Gastroesophageal sphincter (tissue), 4 donors: ENCODE data around the gene RAP2B. TPM values are rescaled to one million over a fixed set of nuclear protein-coding genes. Genes with fewer than 3 reads are reported as not detected.

ENCODE experiments used
- ATAC-seq: fragments of 150-250 bp; one replicate; pipeline ENCODE4 v1.9.1; 2016; ENCODE audit warnings: mild to moderate bottlenecking, moderate library complexity
- H3K27ac ChIP-seq, 4 donors: fragments of 200-600 bp; sonication (generic) in 3 of 4; 1 replicate in 3 of 4; 2 replicates in 1 of 4; pipeline ENCODE4 v1.5.1; 2016 to 2019
- H3K27me3 ChIP-seq: fragments of 200-600 bp; sonication (generic); one replicate; pipeline ENCODE4 v1.5.1; 2019
- H3K36me3 ChIP-seq, 2 donors: fragments of 200-600 bp; sonication (generic); one replicate each; pipeline ENCODE4 v1.5.1; 2019; ENCODE audit warnings: control low read depth in 1 of 2
- H3K4me1 ChIP-seq, 3 donors: fragments of 200-600 bp; sonication (generic); 1 replicate in 2 of 3; 2 replicates in 1 of 3; pipeline ENCODE4 v1.5.1; 2016 to 2019; ENCODE audit warnings: control low read depth in 2 of 3
- H3K4me3 ChIP-seq, 2 donors: fragments of 200-600 bp; sonication (generic); one replicate each; pipeline ENCODE4 v1.5.1; 2019; ENCODE audit warnings: mild to moderate bottlenecking in 1 of 2, moderate library complexity in 1 of 2
- H3K9me3 ChIP-seq, 3 donors: fragments of 200-600 bp; sonication (generic); one replicate each; pipeline ENCODE4 v1.5.1; 2017 to 2019; ENCODE audit warnings: control low read depth in 2 of 3
- CTCF ChIP-seq, 4 experiments: fragments of 200-600 bp in 2 of 4; fragments of 450-650 bp in 2 of 4; sonication (generic) in 1 of 4; IDR thresholded peaks; one replicate each; pipeline ENCODE4 v1.5.1; 2017 to 2019; ENCODE audit warnings: antibody characterized with exemption in 4 of 4, mild to moderate bottlenecking in 2 of 4, moderate library complexity in 2 of 4
- EP300 ChIP-seq: sonication (generic); formaldehyde crosslinking; IDR thresholded peaks from one replicate; pipeline ENCODE4 v1.6.1; 2017; ENCODE audit warnings: antibody characterized with exemption, mild to moderate bottlenecking
- POLR2A ChIP-seq, 2 donors: fragments of 450-650 bp; IDR thresholded peaks; one replicate each; pipeline ENCODE4 v1.6.1; 2017; ENCODE audit warnings: antibody characterized with exemption in 2 of 2, mild to moderate bottlenecking in 2 of 2, moderate library complexity in 1 of 2
- POLR2AphosphoS5 ChIP-seq: sonication (generic); formaldehyde crosslinking; IDR thresholded peaks from one replicate; pipeline ENCODE4 v1.6.1; 2017; ENCODE audit warnings: antibody characterized with exemption
- WGBS, 2 donors: methylation state at CpG; one replicate each; pipeline ENCODE4 v1.1.5; 2018; ENCODE audit warnings: low coverage in 1 of 2; 5-methylcytosine and 5-hydroxymethylcytosine counted together
- total RNA-seq, 4 donors: library from RNA; depleted of rRNA; stranded (reverse); fragments of >200 nt; gene quantifications; one replicate each; pipeline ENCODE4 v1.1.0, GENCODE V29; 2016

Gene RAP2B
- total RNA-seq, 4 donors from 2014 or later = 11.5 to 14.7 (median 13.5) TPM

- H3K27ac ChIP-seq = no peak overlapping the region
- 77 to 79% methylated on average over 2 to 5 of the region's 6 CpGs for WGBS, 2 donors
- H3K4me1 ChIP-seq = no peaks in the 10 kb centered on the region
- TF ChIP-seq POLR2A (IDR thresholded peaks at IDR 0.05) = no peak
- no peak for TF ChIP-seq EP300
- TF ChIP-seq CTCF (IDR thresholded peaks at IDR 0.05) = no peak
- no peak for TF ChIP-seq POLR2AphosphoS5
- H3K27me3 ChIP-seq = no peaks in the 10 kb centered on the region
- H3K36me3 ChIP-seq = peaks cover 0 to 7% of the 10 kb centered on the region in 2 donors
- no peak overlapping the region for H3K4me3 ChIP-seq
- H3K9me3 ChIP-seq = no peaks in the 10 kb centered on the region
- ATAC-seq = no peak
These were observed 11.9 kb downstream of the RAP2B start for GRCh38 chr3:153173758-153174516.

GRCh38 chr3:153176197-153176596, 14.2 kb downstream of the RAP2B start:
- Histone ChIP-seq H3K9me3 (no peaks in the 10 kb centered on the region), H3K4me3 (no peak overlapping the region), H3K27me3 (no peaks in the 10 kb centered on the region), H3K36me3 (peaks cover 0 to 5% of the 10 kb centered on the region in 2 donors), H3K27ac (no peak overlapping the region), H3K4me1 (no peaks in the 10 kb centered on the region)
- 93 to 100% methylated on average over 3 of the region's 3 CpGs for WGBS, 2 donors
- TF ChIP-seq EP300 (no peak), POLR2A (IDR thresholded peaks at IDR 0.05) (no peak), CTCF (IDR thresholded peaks at IDR 0.05) (no peak), POLR2AphosphoS5 (no peak)
- no peak for ATAC-seq

- Histone ChIP-seq H3K36me3 (peaks cover 0 to 5% of the 10 kb centered on the region in 2 donors), H3K9me3 (no peaks in the 10 kb centered on the region), H3K4me1 (no peaks in the 10 kb centered on the region), H3K27me3 (no peaks in the 10 kb centered on the region), H3K27ac (no peak overlapping the region), H3K4me3 (no peak overlapping the region)
- no peak for TF ChIP-seq POLR2AphosphoS5
- TF ChIP-seq EP300 = no peak
- TF ChIP-seq CTCF (IDR thresholded peaks at IDR 0.05) = no peak
- TF ChIP-seq POLR2A (IDR thresholded peaks at IDR 0.05) = no peak
- no peak for ATAC-seq
- WGBS, 2 donors = 71 to 100% methylated on average over 1 of the region's 1 CpG
These were observed 18.9 kb downstream of the RAP2B start for GRCh38 chr3:153180860-153181372.

GRCh38 chr3:153182501-153183293, 20.7 kb downstream of the RAP2B start:
- 81 to 89% methylated on average over 5 to 6 of the region's 6 CpGs for WGBS, 2 donors
- Histone ChIP-seq H3K27me3 (no peaks in the 10 kb centered on the region), H3K4me3 (no peak overlapping the region), H3K4me1 (no peaks in the 10 kb centered on the region), H3K36me3 (peaks cover 0 to 5% of the 10 kb centered on the region in 2 donors), H3K9me3 (no peaks in the 10 kb centered on the region), H3K27ac (no peak overlapping the region)
- TF ChIP-seq CTCF (IDR thresholded peaks at IDR 0.05) (no peak), EP300 (no peak), POLR2AphosphoS5 (no peak), POLR2A (IDR thresholded peaks at IDR 0.05) (no peak)
- no peak for ATAC-seq
